Tibial artery (tissue), 4 donors: Measurements from ENCODE around the gene TLX2.
"Not testable (repeated sequence)": the region's sequence is repeated elsewhere in the genome, so short reads cannot be mapped to it uniquely, and the experiment has no call there.

ENCODE experiments used
- DNase-seq, 2 donors: peaks; one replicate each; pipeline ENCODE4 v3.0.0-alpha.2; 2019
- H3K27ac ChIP-seq, 2 donors: fragments of 200-600 bp; sonication (generic) in 1 of 2; 1 replicate in 1 of 2; 2 replicates in 1 of 2; pipeline ENCODE4 v1.5.1; 2018 to 2019; ENCODE audit warnings: mild to moderate bottlenecking in 1 of 2
- H3K27me3 ChIP-seq, 2 donors: fragments of 200-600 bp; sonication (generic) in 1 of 2; one replicate each; pipeline versions ENCODE4 v1.5.1 to v1.6.0; 2016 to 2019
- H3K36me3 ChIP-seq, 3 donors: fragments of 200-600 bp; sonication (generic) in 2 of 3; one replicate each; pipeline ENCODE4 v1.5.1; 2016 to 2019; ENCODE audit warnings: mild to moderate bottlenecking in 2 of 3
- H3K4me1 ChIP-seq, 4 donors: fragments of 200-600 bp; sonication (generic) in 2 of 4; 1 replicate in 3 of 4; 2 replicates in 1 of 4; pipeline ENCODE4 v1.5.1; 2016 to 2019
- H3K4me3 ChIP-seq, 2 donors: fragments of 200-600 bp; sonication (generic) in 1 of 2; 1 replicate in 1 of 2; 2 replicates in 1 of 2; pipeline ENCODE4 v1.5.1; 2018 to 2019; ENCODE audit warnings: mild to moderate bottlenecking in 2 of 2
- H3K9me3 ChIP-seq, 3 donors: fragments of 200-600 bp; sonication (generic) in 1 of 3; one replicate each; pipeline ENCODE4 v1.5.1; 2016 to 2019
- CTCF ChIP-seq, 2 experiments: fragments of 200-600 bp in 1 of 2; fragments of 450-650 bp in 1 of 2; IDR thresholded peaks; one replicate each; pipeline ENCODE4 v1.5.1; 2017 to 2019; ENCODE audit warnings: antibody characterized with exemption in 2 of 2, mild to moderate bottlenecking in 1 of 2, moderate library complexity in 1 of 2
- intact Hi-C: fragments of 100-400 bp; cut with DNase I; formaldehyde crosslinking; loops from one replicate; pipeline ENCODE4 v1.15.0; 2023; ENCODE audit warnings: low total_unique reads

Gene TLX2

DNA sequence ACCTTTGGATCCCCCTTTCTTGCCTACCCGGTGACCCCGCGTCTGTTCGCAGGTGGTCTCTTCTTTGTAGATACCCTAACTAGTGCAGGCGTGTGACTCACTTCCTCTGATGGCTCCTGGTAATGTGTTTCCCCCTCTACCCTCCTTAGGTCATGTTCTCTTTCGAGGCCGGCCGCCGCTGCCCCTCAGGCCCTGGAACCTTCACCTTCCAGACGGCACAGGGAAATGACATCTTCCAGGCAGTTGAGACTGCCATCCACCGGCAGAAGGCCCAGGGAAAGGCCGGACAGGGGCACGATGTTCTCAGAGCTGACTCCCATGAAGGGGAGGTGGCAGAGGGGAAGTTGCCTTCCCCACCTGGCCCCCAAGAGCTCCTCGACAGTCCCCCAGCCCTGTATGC, 41.9 kb downstream of the TLX2 start:
- Histone ChIP-seq H3K4me1 (peaks cover 0 to 26% (median 17%) of the 10 kb centered on the region in 4 donors), H3K4me3 (peak overlapping the region in 1 of 2 donors; percentile 92), H3K27ac (peak overlapping the region in 1 of 2 donors; percentile 84), H3K36me3 (peaks cover 0 to 10% (median 0%) of the 10 kb centered on the region in 3 donors), H3K9me3 (no peaks in the 10 kb centered on the region), H3K27me3 (no peaks in the 10 kb centered on the region)
- intact Hi-C loops: no loop called here
- no peak for DNase-seq
- TF ChIP-seq CTCF (IDR thresholded peaks at IDR 0.05): no peak

GRCh38 chr2:74556831-74557370, 42.7 kb downstream of the TLX2 start:
- Histone ChIP-seq H3K4me3 (no peak overlapping the region), H3K9me3 (no peaks in the 10 kb centered on the region), H3K27me3 (no peaks in the 10 kb centered on the region), H3K36me3 (peaks cover 0 to 10% (median 0%) of the 10 kb centered on the region in 3 donors), H3K27ac (no peak overlapping the region), H3K4me1 (peaks cover 0 to 26% (median 17%) of the 10 kb centered on the region in 4 donors)
- no peak for DNase-seq
- intact Hi-C loops: no loop called here
- no peak for TF ChIP-seq CTCF (IDR thresholded peaks at IDR 0.05)

DNA sequence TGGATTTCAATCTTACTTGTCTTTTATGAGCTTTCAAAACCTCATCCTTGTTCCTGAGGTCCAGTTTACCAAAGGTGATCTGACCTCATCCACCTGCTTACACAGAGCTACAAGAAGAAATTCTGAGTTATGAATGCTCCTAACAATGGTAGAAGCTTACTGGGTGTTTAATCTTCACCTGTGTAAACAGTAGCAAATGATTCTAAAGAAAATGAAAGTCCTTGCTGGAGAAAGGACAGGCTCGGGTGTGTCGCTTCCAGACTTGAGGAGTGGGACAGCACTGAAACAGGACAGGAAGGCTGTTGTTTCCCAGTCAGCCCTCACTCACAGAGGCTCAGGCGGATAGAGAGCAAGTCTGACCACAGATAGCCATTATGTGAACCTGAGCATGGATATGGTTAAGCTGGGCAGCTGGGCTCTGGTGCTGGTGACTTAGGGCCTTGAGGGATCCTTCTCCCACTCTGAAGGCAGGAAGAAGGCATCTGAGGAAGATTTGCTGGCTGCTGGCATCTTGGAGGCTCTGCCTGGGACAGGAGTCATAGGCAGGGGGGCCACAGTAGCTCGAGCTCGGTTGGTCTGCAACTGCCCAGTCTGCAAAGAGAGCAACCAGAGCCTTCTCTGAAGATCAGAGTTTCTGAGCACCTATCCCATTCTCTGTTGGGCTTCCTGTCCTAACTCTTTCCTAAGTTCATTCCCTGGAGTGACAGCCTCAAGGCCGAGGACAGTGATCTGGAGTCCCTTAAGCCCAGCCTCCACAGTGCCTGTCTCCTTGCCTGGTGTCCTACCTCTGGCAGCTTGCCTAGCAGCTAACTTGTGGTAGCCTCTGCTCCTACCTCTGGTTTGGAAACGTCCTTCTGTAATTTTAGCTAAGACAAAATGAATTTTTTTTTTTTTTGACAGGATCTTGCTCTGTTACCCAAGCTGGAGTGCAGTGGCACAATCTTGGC, 44.3 kb downstream of the TLX2 start:
- H3K4me3 ChIP-seq: no peak overlapping the region
- no peaks in the 10 kb centered on the region for H3K27me3 ChIP-seq
- no peak for TF ChIP-seq CTCF (IDR thresholded peaks at IDR 0.05)
- H3K4me1 ChIP-seq: peaks cover 0 to 15% (median 6%) of the 10 kb centered on the region in 4 donors
- no peaks in the 10 kb centered on the region for H3K9me3 ChIP-seq
- intact Hi-C loops: no loop called here
- no peak overlapping the region for H3K27ac ChIP-seq
- H3K36me3 ChIP-seq: peaks cover 0 to 10% (median 0%) of the 10 kb centered on the region in 3 donors
- DNase-seq: no peak

DNA sequence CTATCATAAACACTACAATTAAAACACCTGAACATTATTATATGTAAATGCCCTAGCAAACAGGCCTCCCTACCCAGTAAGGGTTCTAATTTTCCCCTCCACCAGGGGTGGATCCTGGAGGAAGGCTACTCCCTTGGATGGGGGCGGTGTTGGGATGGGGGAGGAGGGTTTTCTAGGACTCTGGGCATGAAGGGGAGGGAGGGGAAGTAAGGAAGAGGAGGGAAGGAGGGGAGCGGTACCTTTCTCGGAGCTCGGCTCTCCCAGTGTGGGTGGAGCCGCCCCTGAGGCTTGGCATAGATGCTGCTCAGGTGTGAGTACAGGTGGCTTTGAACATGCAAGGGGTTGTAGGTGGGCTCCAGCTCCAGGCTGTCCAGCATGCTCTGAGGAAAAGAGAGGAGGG, 45.7 kb downstream of the TLX2 start:
- intact Hi-C loops: no loop called here
- Histone ChIP-seq H3K4me3 (no peak overlapping the region), H3K27me3 (no peaks in the 10 kb centered on the region), H3K4me1 (peaks cover 0 to 13% (median 4%) of the 10 kb centered on the region in 4 donors), H3K27ac (no peak overlapping the region), H3K36me3 (peaks cover 0 to 10% (median 0%) of the 10 kb centered on the region in 3 donors), H3K9me3 (no peaks in the 10 kb centered on the region)
- no peak for TF ChIP-seq CTCF (IDR thresholded peaks at IDR 0.05)
- no peak for DNase-seq

DNA sequence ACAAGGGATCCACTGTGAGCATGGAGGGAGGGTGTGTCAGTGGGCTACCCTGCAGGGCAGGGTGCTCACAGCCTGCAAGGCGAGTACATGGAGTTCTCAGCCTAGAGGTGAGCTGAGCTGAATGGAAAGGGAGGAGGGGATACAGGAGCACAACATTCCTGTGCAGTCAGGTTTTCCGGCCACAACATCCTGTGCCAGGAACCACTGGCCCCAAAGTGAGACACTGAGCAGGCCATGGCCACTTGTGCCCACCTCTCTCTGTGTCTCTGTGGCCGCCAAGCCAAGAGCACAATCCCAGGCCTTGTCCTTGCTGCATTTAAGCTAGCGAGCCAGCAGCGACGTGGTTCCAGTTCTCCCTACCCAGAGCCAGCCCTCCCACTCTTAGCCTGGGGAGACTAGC, 46.3 kb downstream of the TLX2 start:
- Histone ChIP-seq H3K9me3 (no peaks in the 10 kb centered on the region), H3K4me3 (no peak overlapping the region), H3K4me1 (peaks cover 0 to 10% (median under 1%) of the 10 kb centered on the region in 4 donors), H3K36me3 (peaks cover 0 to 10% (median 0%) of the 10 kb centered on the region in 3 donors), H3K27ac (no peak overlapping the region), H3K27me3 (no peaks in the 10 kb centered on the region)
- intact Hi-C loops: no loop called here
- no peak for TF ChIP-seq CTCF (IDR thresholded peaks at IDR 0.05)
- DNase-seq: no peak

DNA sequence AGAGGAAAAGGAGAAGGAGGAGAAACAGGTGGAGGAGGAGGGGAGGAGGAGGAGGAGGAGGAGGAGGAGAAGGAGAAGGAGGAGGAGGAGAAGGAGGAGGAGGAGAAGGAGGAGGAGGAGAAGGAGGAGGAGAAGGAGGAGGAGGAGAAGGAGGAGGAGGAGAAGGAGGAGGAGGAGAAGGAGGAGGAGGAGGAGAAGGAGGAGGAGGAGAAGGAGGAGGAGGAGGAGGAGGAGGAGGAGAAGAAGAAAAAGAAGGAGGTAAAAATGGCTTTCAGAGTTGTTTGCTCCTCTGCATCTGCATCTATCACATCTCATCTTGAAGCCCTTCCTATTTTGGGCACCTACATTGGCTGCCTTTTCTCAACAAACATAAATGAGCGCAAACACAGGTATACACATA, 46.8 kb downstream of the TLX2 start:
- H3K36me3 ChIP-seq, H3K4me3 ChIP-seq, H3K27me3 ChIP-seq, H3K27ac ChIP-seq, DNase-seq, H3K9me3 ChIP-seq, intact Hi-C loops, H3K4me1 ChIP-seq: not testable (repeated sequence)
